HepG2 (cell line): ENCODE measurements around the gene SRD5A1. TPM values are rescaled to one million over a fixed set of nuclear protein-coding genes. Genes with fewer than 3 reads are reported as not detected.

ENCODE experiments used
- AGO2 ChIP-seq: fragments of 200-400 bp; formaldehyde crosslinking; optimal IDR thresholded peaks from 2 replicates; pipeline ENCODE3; 2017; ENCODE audit warnings: mild to moderate bottlenecking, low read depth, low read length, moderate library complexity
- CHD2 ChIP-seq: IDR thresholded peaks from 2 replicates; pipeline ENCODE4 v1.6.1; 2011; ENCODE audit warnings: low read depth, low read length, improper control_type of control experiment
- CREM ChIP-seq, 2 experiments: sonication (generic) in 1 of 2; formaldehyde crosslinking in 1 of 2; IDR thresholded peaks; 2 replicates each; pipeline versions ENCODE4 v1.4.0 to v1.6.1; 2016 to 2020; ENCODE audit warnings: antibody characterized with exemption in 1 of 2, mild to moderate bottlenecking in 1 of 2, missing genetic modification reagents in 1 of 2
- FOSL2 ChIP-seq: sonication (generic); formaldehyde crosslinking; IDR thresholded peaks from 2 replicates; pipeline ENCODE4 v1.4.0; 2020; ENCODE audit warnings: missing genetic modification reagents
- HOXA3 ChIP-seq: sonication (generic); formaldehyde crosslinking; IDR thresholded peaks from 2 replicates; pipeline ENCODE4 v1.5.0; 2020; ENCODE audit warnings: missing genetic modification reagents
- REPIN1 ChIP-seq: sonication (generic); formaldehyde crosslinking; IDR thresholded peaks from 2 replicates; pipeline ENCODE4 v1.8.0; 2022; ENCODE audit warnings: missing genetic modification reagents, low read depth, mild to moderate bottlenecking, borderline replicate concordance
- ZFAT ChIP-seq: sonication (generic); formaldehyde crosslinking; conservative IDR thresholded peaks from 2 replicates; pipeline ENCODE4 v1.8.1; 2023; ENCODE audit warnings: missing genetic modification reagents, inconsistent platforms
- ZNF530 ChIP-seq: sonication (generic); formaldehyde crosslinking; IDR thresholded peaks from 2 replicates; pipeline ENCODE4 v1.5.0; 2020; ENCODE audit warnings: low read depth, mild to moderate bottlenecking, missing genetic modification reagents
- ZNF557 ChIP-seq: sonication (generic); formaldehyde crosslinking; IDR thresholded peaks from 2 replicates; pipeline ENCODE4 v1.4.0; 2020; ENCODE audit warnings: missing genetic modification reagents
- ZNF660 ChIP-seq: sonication (generic); formaldehyde crosslinking; IDR thresholded peaks from 2 replicates; pipeline ENCODE4 v1.5.1; 2020; ENCODE audit warnings: mild to moderate bottlenecking, low read depth, missing genetic modification reagents, borderline replicate concordance
- polyA plus RNA-seq, 8 experiments: library from polyadenylated mRNA; depleted of rRNA in 3 of 8; stranded (reverse) in 7 of 8; unstranded in 1 of 8; fragments of >200 nt; fragmentation: Illumina TruSeq in 4 of 8; extraction: Trizol in 4 of 8; gene quantifications; 2 replicates each; pipeline versions ENCODE4 v1.2.1 to v1.2.3, GENCODE V29; 2011 to 2016; ENCODE audit warnings: low read depth in 4 of 8, missing spikeins in 1 of 8, mixed read lengths in 1 of 8; ENCODE audit not compliant: insufficient read depth in 1 of 8
- total RNA-seq, 5 experiments: library from RNA; depleted of rRNA; stranded (reverse); fragments of >200 nt; fragmentation: Illumina TruSeq; extraction: Trizol; gene quantifications; 2 replicates each; pipeline ENCODE4 v1.2.3, GENCODE V29; 2016; ENCODE audit warnings: low read depth in 1 of 5
- TF ChIP-seq, protein P1 (sequence below): sonication (generic); formaldehyde crosslinking; IDR thresholded peaks from one replicate; pipeline ENCODE4 v1.5.1; 2020; ENCODE audit warnings: mild to moderate bottlenecking, missing genetic modification reagents; ENCODE audit errors: not compliant biosample characterization
- TF ChIP-seq, protein P2 (sequence below): sonication (generic); formaldehyde crosslinking; IDR thresholded peaks from 2 replicates; pipeline ENCODE4 v1.4.0; 2020; ENCODE audit warnings: mild to moderate bottlenecking, missing genetic modification reagents
- TF ChIP-seq, protein P3 (sequence below): IDR thresholded peaks from 2 replicates; pipeline ENCODE4 v1.6.1; 2012; ENCODE audit warnings: low read length, improper control_type of control experiment

SRD5A1 gene
- total and polyA plus RNA-seq, 2 of the 13 experiments (the other 11 are each of a cell fraction or from before 2014, with no cell fraction given): 6.1 to 9.9 TPM

DNA sequence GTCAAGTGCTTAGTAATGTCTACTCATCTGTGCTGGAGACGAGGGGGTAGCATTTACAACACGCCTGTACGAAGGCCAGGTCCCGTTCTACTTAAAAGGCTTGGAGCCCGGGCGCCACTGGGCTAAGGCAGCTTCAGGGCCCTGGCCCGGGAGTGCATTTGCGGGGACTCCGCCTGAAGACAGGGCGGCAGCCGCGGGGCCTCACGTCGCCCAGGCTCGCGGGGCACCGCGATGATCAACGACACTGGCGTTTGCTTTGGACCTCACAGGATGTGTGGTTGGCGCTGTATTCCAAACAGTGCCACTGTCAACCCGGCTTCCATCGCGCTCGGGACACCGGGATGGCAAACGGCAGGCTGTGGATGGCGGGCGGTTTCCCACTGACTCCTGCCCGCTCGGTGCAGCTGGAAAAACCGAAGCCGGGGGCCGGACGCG is 78.9 kb downstream of the SRD5A1 start (continued):
- TF ChIP-seq, protein P1, sequence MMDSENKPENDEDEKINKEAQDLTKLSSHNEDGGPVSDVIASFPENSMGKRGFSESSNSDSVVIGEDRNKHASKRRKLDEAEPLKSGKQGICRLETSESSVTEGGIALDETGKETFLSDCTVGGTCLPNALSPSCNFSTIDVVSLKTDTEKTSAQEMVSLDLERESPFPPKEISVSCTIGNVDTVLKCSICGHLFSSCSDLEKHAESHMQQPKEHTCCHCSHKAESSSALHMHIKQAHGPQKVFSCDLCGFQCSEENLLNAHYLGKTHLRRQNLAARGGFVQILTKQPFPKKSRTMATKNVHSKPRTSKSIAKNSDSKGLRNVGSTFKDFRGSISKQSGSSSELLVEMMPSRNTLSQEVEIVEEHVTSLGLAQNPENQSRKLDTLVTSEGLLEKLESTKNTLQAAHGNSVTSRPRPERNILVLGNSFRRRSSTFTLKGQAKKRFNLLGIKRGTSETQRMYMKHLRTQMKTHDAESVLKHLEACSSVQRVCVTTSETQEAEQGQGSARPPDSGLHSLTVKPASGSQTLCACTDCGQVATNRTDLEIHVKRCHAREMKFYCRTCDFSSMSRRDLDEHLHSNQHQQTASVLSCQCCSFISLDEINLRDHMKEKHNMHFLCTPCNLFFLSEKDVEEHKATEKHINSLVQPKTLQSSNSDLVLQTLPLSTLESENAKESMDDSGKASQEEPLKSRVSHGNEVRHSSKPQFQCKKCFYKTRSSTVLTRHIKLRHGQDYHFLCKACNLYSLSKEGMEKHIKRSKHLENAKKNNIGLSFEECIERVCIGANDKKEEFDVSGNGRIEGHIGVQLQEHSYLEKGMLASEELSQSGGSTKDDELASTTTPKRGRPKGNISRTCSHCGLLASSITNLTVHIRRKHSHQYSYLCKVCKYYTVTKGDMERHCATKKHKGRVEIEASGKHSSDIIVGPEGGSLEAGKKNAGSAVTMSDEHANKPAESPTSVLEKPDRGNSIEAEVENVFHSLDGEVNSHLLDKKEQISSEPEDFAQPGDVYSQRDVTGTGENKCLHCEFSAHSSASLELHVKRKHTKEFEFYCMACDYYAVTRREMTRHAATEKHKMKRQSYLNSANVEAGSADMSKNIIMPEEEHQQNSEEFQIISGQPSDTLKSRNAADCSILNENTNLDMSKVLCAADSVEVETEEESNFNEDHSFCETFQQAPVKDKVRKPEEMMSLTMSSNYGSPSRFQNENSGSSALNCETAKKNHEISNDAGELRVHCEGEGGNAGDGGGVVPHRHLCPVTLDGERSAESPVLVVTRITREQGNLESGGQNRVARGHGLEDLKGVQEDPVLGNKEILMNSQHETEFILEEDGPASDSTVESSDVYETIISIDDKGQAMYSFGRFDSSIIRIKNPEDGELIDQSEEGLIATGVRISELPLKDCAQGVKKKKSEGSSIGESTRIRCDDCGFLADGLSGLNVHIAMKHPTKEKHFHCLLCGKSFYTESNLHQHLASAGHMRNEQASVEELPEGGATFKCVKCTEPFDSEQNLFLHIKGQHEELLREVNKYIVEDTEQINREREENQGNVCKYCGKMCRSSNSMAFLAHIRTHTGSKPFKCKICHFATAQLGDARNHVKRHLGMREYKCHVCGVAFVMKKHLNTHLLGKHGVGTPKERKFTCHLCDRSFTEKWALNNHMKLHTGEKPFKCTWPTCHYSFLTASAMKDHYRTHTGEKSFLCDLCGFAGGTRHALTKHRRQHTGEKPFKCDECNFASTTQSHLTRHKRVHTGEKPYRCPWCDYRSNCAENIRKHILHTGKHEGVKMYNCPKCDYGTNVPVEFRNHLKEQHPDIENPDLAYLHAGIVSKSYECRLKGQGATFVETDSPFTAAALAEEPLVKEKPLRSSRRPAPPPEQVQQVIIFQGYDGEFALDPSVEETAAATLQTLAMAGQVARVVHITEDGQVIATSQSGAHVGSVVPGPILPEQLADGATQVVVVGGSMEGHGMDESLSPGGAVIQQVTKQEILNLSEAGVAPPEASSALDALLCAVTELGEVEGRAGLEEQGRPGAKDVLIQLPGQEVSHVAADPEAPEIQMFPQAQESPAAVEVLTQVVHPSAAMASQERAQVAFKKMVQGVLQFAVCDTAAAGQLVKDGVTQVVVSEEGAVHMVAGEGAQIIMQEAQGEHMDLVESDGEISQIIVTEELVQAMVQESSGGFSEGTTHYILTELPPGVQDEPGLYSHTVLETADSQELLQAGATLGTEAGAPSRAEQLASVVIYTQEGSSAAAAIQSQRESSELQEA: no peak
- TF ChIP-seq ZNF557 (CRISPR knock-in tag) (0 out of 2 replicates have a peak, but pooled peaks have one; percentile 3), HOXA3 (CRISPR knock-in tag) (no peak), AGO2 (peak; percentile 71), CREM (IDR thresholded peaks at IDR 0.05) (no peak), CREM (CRISPR knock-in tag; IDR thresholded peaks at IDR 0.05) (no peak), CHD2 (peak; percentile 47; the same call in 1 of the 2 replicates), ZNF660 (CRISPR knock-in tag) (no peak), REPIN1 (no peak; the same call in 1 of the 2 replicates), ZNF530 (CRISPR knock-in tag) (no peak), ZFAT (CRISPR knock-in tag) (no peak), FOSL2 (CRISPR knock-in tag) (no peak)
- TF ChIP-seq, protein P2, sequence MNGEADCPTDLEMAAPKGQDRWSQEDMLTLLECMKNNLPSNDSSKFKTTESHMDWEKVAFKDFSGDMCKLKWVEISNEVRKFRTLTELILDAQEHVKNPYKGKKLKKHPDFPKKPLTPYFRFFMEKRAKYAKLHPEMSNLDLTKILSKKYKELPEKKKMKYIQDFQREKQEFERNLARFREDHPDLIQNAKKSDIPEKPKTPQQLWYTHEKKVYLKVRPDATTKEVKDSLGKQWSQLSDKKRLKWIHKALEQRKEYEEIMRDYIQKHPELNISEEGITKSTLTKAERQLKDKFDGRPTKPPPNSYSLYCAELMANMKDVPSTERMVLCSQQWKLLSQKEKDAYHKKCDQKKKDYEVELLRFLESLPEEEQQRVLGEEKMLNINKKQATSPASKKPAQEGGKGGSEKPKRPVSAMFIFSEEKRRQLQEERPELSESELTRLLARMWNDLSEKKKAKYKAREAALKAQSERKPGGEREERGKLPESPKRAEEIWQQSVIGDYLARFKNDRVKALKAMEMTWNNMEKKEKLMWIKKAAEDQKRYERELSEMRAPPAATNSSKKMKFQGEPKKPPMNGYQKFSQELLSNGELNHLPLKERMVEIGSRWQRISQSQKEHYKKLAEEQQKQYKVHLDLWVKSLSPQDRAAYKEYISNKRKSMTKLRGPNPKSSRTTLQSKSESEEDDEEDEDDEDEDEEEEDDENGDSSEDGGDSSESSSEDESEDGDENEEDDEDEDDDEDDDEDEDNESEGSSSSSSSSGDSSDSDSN (CRISPR knock-in tag): peak; percentile 78
- TF ChIP-seq, protein P3, sequence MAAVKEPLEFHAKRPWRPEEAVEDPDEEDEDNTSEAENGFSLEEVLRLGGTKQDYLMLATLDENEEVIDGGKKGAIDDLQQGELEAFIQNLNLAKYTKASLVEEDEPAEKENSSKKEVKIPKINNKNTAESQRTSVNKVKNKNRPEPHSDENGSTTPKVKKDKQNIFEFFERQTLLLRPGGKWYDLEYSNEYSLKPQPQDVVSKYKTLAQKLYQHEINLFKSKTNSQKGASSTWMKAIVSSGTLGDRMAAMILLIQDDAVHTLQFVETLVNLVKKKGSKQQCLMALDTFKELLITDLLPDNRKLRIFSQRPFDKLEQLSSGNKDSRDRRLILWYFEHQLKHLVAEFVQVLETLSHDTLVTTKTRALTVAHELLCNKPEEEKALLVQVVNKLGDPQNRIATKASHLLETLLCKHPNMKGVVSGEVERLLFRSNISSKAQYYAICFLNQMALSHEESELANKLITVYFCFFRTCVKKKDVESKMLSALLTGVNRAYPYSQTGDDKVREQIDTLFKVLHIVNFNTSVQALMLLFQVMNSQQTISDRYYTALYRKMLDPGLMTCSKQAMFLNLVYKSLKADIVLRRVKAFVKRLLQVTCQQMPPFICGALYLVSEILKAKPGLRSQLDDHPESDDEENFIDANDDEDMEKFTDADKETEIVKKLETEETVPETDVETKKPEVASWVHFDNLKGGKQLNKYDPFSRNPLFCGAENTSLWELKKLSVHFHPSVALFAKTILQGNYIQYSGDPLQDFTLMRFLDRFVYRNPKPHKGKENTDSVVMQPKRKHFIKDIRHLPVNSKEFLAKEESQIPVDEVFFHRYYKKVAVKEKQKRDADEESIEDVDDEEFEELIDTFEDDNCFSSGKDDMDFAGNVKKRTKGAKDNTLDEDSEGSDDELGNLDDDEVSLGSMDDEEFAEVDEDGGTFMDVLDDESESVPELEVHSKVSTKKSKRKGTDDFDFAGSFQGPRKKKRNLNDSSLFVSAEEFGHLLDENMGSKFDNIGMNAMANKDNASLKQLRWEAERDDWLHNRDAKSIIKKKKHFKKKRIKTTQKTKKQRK: no peak
